A673 (cell line): ENCODE measurements around the gene THBD. TPM values are rescaled to one million over a fixed set of nuclear protein-coding genes. Genes with fewer than 3 reads are reported as not detected.

ENCODE experiments used
- BruUV-seq: library from RNA; stranded (reverse); fragments of 400-500 nt; replicated peaks from 2 replicates; lab custom pipeline; 2021; lab: Mats Ljungman, UMichigan
- CTCF ChIA-PET: fragments of 300-600 bp; sonication (Branson Sonifier 250); formaldehyde crosslinking; loops from one replicate; lab custom pipeline; 2022; ENCODE audit warnings: antibody characterized with exemption; lab: Charles Lee
- POLR2A ChIA-PET: fragments of 300-600 bp; sonication (Branson Sonifier 250); formaldehyde crosslinking; loops from one replicate; lab custom pipeline; 2022; ENCODE audit warnings: antibody characterized with exemption; ENCODE audit not compliant: low non-redundant PET; lab: Charles Lee
- DNase-seq: peaks from one replicate; pipeline ENCODE4 v3.0.0-alpha.2; 2015; ENCODE audit warnings: low spot score
- H3K27ac ChIP-seq: fragments of 200-600 bp; sonication (generic); 2 replicates; pipeline ENCODE4 v1.5.1; 2016; ENCODE audit warnings: mixed run types, low read depth, mild to moderate bottlenecking, mixed read lengths, antibody characterized with exemption, low read length; ENCODE audit not compliant: poor library complexity, severe bottlenecking
- H3K27me3 ChIP-seq: fragments of 200-600 bp; sonication (generic); replicated peaks from 2 replicates; pipeline ENCODE4 v1.6.1; 2017; ENCODE audit warnings: mixed run types, low read depth, mild to moderate bottlenecking, mixed read lengths, antibody characterized with exemption, low read length; ENCODE audit not compliant: insufficient read depth, poor library complexity
- H3K36me3 ChIP-seq: fragments of 200-600 bp; sonication (generic); 2 replicates; pipeline ENCODE4 v1.6.1; 2016; ENCODE audit warnings: mixed run types, mild to moderate bottlenecking, mixed read lengths, antibody characterized with exemption, low read length; ENCODE audit not compliant: insufficient read depth, poor library complexity, severe bottlenecking
- H3K4me1 ChIP-seq: fragments of 200-600 bp; sonication (generic); 2 replicates; pipeline ENCODE4 v1.6.1; 2017; ENCODE audit warnings: mixed run types, mild to moderate bottlenecking, mixed read lengths, antibody characterized with exemption, low read length; ENCODE audit not compliant: insufficient read depth, poor library complexity, severe bottlenecking
- H3K4me3 ChIP-seq: fragments of 200-600 bp; sonication (generic); 2 replicates; pipeline ENCODE4 v1.5.1; 2016; ENCODE audit warnings: low read depth, mixed run types, mild to moderate bottlenecking, mixed read lengths, low read length; ENCODE audit not compliant: poor library complexity, severe bottlenecking
- H3K9me3 ChIP-seq: fragments of 200-600 bp; sonication (generic); 2 replicates; pipeline ENCODE4 v1.6.1; 2016; ENCODE audit warnings: mixed run types, low read depth, mild to moderate bottlenecking, mixed read lengths, antibody characterized with exemption, low read length; ENCODE audit not compliant: poor library complexity, severe bottlenecking
- EZH2 ChIP-seq: fragments of 200-600 bp; sonication (generic); IDR thresholded peaks from 2 replicates; pipeline ENCODE4 v1.6.1; 2017; ENCODE audit warnings: borderline replicate concordance, low read depth, mild to moderate bottlenecking, mixed read lengths, antibody characterized with exemption, low read length; ENCODE audit not compliant: poor library complexity, severe bottlenecking
- intact Hi-C: fragments of 100-400 bp; cut with micrococcal nuclease; formaldehyde crosslinking; loops from one replicate; pipeline ENCODE4 v1.10.0; 2022; ENCODE audit not compliant: unreplicated experiment
- total RNA-seq: library from RNA; stranded (reverse); gene quantifications from 2 replicates; pipeline ENCODE4 v1.2.3, GENCODE V29; 2021
- TF ChIP-seq, protein P1 (sequence below): fragments of 300-800, 200-600 bp; sonication (generic); conservative IDR thresholded peaks from 2 replicates; pipeline ENCODE4 v1.5.1; 2017; ENCODE audit warnings: low read depth, mild to moderate bottlenecking, antibody characterized with exemption, low read length, moderate library complexity, mixed read lengths

THBD gene
- total RNA-seq, 1 experiment from 2014 or later, result not detected

DNA sequence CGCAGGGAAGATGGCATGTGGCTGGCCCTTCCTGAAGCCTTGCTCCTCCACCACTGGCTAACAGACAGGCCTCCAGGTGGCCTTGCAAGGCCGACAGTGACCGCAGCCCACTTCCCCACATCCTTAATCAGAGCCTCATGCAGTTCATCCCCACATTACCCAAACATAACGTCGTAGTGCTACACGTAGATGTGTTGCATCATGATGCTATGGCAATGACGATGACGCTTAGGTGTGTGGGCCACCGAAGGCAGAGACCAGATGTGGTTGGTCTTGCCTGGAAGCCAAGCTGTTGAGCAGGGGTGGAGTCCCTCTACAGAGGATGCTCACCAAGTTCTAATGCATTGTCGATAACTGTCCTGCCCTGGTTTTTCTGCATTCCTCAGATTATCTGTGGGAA is 31.0 kb upstream of the THBD start:
- H3K9me3 ChIP-seq, result no peaks in the 10 kb centered on the region
- TF ChIP-seq, protein P1, sequence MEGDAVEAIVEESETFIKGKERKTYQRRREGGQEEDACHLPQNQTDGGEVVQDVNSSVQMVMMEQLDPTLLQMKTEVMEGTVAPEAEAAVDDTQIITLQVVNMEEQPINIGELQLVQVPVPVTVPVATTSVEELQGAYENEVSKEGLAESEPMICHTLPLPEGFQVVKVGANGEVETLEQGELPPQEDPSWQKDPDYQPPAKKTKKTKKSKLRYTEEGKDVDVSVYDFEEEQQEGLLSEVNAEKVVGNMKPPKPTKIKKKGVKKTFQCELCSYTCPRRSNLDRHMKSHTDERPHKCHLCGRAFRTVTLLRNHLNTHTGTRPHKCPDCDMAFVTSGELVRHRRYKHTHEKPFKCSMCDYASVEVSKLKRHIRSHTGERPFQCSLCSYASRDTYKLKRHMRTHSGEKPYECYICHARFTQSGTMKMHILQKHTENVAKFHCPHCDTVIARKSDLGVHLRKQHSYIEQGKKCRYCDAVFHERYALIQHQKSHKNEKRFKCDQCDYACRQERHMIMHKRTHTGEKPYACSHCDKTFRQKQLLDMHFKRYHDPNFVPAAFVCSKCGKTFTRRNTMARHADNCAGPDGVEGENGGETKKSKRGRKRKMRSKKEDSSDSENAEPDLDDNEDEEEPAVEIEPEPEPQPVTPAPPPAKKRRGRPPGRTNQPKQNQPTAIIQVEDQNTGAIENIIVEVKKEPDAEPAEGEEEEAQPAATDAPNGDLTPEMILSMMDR, result no peak
- no peak for TF ChIP-seq EZH2
- intact Hi-C loops, result no loop called here
- H3K4me3 ChIP-seq, result no peak overlapping the region
- peaks cover 51% of the 10 kb centered on the region for H3K27me3 ChIP-seq
- no peak overlapping the region for H3K27ac ChIP-seq
- no peak for DNase-seq
- CTCF ChIA-PET, result no interaction called here
- POLR2A ChIA-PET, result no interaction called here
- BruUV-seq, result no TSS peak
- no peaks in the 10 kb centered on the region for H3K4me1 ChIP-seq
- no peaks in the 10 kb centered on the region for H3K36me3 ChIP-seq

DNA sequence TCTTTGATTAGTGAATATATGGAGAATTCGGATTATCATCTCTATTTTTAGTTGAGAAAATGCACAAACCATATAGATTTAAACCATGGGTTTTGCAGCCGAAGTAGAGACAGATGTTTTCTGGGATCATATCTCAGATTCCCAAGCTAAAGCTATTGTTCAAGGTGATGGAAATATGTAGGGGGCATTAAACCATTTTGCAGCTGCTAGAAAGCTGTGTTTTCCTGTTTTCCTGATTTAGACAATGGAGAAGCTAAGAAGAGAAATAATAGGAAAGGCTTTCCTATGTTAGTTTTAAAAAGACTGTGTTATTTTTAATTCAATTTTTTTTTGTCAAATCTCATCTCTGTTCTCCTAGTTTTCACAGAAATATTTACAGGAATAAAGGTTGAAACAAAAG is 30.5 kb upstream of the THBD start:
- no peaks in the 10 kb centered on the region for H3K36me3 ChIP-seq
- H3K9me3 ChIP-seq, result no peaks in the 10 kb centered on the region
- ChIA-PET POLR2A (no interaction called here), CTCF (no interaction called here)
- no peak overlapping the region for H3K4me3 ChIP-seq
- DNase-seq, result no peak
- H3K27ac ChIP-seq, result no peak overlapping the region
- H3K27me3 ChIP-seq, result peaks cover 51% of the 10 kb centered on the region
- intact Hi-C loops, result no loop called here
- no TSS peak for BruUV-seq
- TF ChIP-seq EZH2, result no peak
- TF ChIP-seq, protein P1, result no peak
- no peaks in the 10 kb centered on the region for H3K4me1 ChIP-seq

DNA sequence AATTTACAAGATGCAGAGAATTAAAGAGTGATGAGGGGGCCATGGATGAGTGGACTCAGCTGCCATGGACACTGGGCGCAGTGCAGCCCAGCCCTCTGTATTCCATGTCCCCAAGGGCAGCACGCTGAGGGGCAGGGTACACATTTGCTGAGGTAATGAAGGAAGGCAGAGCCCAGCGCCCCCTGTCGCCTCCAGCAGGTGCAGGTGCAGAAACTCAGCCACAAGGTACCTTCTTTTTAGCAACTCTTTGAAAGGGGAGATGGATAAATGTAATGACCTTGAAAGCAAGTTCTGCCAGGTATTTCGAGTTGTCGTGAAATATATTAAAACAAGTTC is 29.5 kb upstream of the THBD start:
- intact Hi-C loops, result no loop called here

More for the DNA sequence above, 29.5 kb upstream of the THBD start:
- Histone ChIP-seq H3K4me3 (no peak overlapping the region), H3K36me3 (no peaks in the 10 kb centered on the region), H3K4me1 (no peaks in the 10 kb centered on the region), H3K27me3 (peaks cover 51% of the 10 kb centered on the region), H3K27ac (no peak overlapping the region), H3K9me3 (no peaks in the 10 kb centered on the region)
- CTCF ChIA-PET, result no interaction called here
- POLR2A ChIA-PET, result no interaction called here
- no TSS peak for BruUV-seq
- DNase-seq, result no peak
- TF ChIP-seq, protein P1, result peak; percentile 38; the same call in 1 of the 2 replicates
- no peak for TF ChIP-seq EZH2
